HG02798 (cell line): ENCODE measurements around the gene PSMD4.
"Not testable (repeated sequence)": the region's sequence is repeated elsewhere in the genome, so short reads cannot be mapped to it uniquely, and the experiment has no call there.

Source experiments
- ATAC-seq: cut with Tn5 transposase; IDR thresholded peaks from one replicate; pipeline ENCODE4 v1.9.1; 2021; ENCODE audit warnings: mild to moderate bottlenecking; ENCODE audit not compliant: unreplicated experiment, poor library complexity

PSMD4 gene

GRCh38 chr1:151254217-151255213 lies at the start of gene PSMD4:
PSMD4 (plus strand) TSS chr1:151254734; CDS start chr1:151254783, 49 bp downstream.
- ATAC-seq = peak; percentile 96

- not testable (repeated sequence) for ATAC-seq
Observed at GRCh38 chr1:151205381-151205965, 49.1 kb upstream of the PSMD4 start.

- ATAC-seq = no peak
Observed at GRCh38 chr1:151210830-151211229, 43.7 kb upstream of the PSMD4 start.

- ATAC-seq = no peak
Observed at GRCh38 chr1:151211972-151212705, 42.4 kb upstream of the PSMD4 start.

GRCh38 chr1:151213560-151213959 lies 41.0 kb upstream of the PSMD4 start:
- no peak for ATAC-seq

- no peak for ATAC-seq
Observed at GRCh38 chr1:151221616-151222015, 32.9 kb upstream of the PSMD4 start.

GRCh38 chr1:151222130-151222529 lies 32.4 kb upstream of the PSMD4 start:
- ATAC-seq = no peak

GRCh38 chr1:151235235-151235634 lies 19.3 kb upstream of the PSMD4 start:
- ATAC-seq = no peak

- ATAC-seq = no peak
Observed at GRCh38 chr1:151237678-151238466, 16.7 kb upstream of the PSMD4 start.

- ATAC-seq = no peak
Observed at GRCh38 chr1:151238467-151238739, 16.1 kb upstream of the PSMD4 start.

GRCh38 chr1:151242442-151242841 lies 12.1 kb upstream of the PSMD4 start:
- no peak for ATAC-seq

GRCh38 chr1:151243683-151244216 lies 10.8 kb upstream of the PSMD4 start:
- ATAC-seq = no peak

- ATAC-seq = no peak
Observed at GRCh38 chr1:151246786-151247185, 7.7 kb upstream of the PSMD4 start.

GRCh38 chr1:151251656-151252470 lies 2.7 kb upstream of the PSMD4 start:
- peak; percentile 44 for ATAC-seq

GRCh38 chr1:151255381-151255780 lies 847 bp downstream of the PSMD4 start:
- no peak for ATAC-seq

GRCh38 chr1:151259351-151259750 lies 4.8 kb downstream of the PSMD4 start:
- ATAC-seq = no peak

GRCh38 chr1:151265446-151266236 lies 11.1 kb downstream of the PSMD4 start:
- no peak for ATAC-seq

- no peak for ATAC-seq
Observed at GRCh38 chr1:151266315-151266714, 11.8 kb downstream of the PSMD4 start.
